GM18498 (cell line): ENCODE data around the gene GLDC.

Experiments
- ATAC-seq: cut with Tn5 transposase; IDR thresholded peaks from one replicate; pipeline ENCODE4 v1.9.1; 2021; ENCODE audit warnings: mild to moderate bottlenecking, moderate library complexity; ENCODE audit not compliant: unreplicated experiment

GLDC gene

GRCh38 chr9:6665628-6666027 is 20.1 kb upstream of the GLDC start:
- no peak for ATAC-seq

DNA sequence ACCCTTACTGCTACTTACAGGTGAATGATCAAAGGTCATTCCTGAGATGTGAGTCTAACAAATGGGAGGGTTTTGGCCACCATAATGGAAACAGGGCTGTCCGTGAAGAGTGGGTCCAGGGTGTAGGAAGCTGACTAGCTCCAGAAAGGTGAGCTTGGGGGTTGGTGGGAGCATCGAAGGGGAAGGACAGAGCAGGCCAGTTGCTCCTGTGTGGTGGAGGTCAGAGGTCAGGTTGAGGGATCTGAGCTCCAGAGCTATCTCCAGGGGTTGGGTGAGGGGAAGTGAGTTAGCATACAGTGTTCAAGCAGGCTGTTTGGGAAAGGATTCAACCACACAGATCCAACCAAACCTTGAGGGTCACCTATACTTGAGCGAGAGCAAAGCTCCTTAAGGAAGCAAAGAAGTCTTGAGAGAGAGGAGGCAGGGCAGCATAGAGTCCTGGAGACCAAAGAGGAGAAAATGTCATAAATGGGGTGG is 18.7 kb upstream of the GLDC start:
- ATAC-seq, result no peak

DNA sequence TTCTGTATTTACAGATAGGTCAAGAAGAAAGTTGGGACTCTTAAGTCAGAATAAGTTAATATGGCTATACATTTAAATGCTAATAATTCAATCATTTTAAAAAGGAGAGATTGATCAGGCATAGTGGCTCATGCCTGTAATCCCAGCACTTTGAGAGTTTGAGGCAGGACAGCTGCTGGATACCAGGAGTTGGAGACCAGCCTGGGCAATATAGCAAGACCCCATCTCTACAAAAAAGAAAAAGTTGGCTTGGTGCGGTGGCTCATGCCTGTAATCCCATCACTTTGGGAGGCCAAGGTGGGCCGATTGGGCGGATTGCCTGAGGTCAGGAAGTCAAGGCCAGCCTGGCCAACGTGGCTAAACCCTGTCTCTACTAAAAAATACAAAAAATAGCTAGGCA is 15.0 kb upstream of the GLDC start:
- ATAC-seq, result no peak

DNA sequence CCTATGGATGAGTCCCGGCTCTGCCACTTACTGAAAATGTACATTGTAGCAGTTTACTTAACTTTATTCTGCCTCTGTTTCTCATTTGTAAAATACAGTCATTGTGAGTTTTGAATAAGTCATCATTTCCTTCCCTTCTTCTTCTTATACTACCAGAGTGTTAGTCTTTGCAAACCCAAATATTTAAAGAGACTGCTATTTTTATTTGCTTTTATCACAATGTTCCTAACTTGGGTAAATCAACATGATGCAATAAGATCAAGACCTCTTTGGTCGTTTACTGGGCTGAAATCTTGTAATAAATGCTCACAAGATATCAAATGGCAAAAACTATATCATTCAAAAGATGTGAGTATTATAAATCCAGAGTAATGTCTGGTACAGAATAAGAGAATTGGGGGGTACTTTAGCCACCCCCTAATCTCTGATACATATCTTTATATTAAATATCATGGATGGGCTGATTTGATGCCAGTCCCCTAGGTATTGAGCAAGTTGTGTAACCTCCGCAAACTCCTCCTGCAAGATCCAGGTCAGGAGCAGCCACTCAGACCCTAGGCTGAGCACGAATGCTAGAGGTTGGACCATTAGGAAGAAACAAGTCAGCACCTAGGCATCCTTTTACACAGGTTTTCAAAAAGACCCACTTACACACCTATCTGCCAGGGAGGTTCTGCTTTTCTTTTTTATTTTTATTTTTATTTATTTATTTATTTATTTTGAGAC is 13.3 kb upstream of the GLDC start:
- no peak for ATAC-seq

DNA sequence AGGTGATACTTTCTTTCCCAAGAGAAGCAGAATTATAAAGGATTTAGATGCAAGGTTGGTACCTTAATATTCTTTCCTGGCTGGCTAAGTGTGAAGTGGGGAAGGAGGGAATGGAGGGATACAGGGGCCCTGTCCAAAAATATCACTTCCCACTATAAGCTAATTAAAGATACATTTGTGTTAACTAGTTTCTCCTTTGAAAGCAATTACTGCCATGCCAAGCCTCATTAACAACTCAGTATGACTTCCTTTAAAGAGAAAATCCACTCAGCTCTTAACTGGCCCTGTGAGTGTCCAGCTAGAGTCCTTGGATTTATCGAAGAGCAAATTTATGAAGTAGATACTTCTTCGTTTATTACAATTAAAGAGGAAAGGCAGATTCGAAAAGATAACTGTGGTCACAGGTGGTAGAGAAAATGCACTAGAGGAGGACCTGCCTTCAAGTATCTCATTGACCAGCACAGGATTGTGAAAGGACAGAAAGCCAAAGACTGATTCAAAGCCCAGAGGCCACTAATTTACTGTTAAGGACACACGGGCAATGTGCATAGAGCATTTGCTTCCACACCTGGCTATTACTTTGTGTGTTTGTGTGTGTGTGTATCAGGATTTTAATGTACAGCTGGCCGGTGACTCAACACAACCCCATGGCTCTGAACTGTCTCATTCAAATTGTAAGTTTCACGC is 11.2 kb upstream of the GLDC start:
- ATAC-seq, result no peak

- peak; percentile 92 for ATAC-seq
Measured at GRCh38 chr9:6655036-6655435, 9.5 kb upstream of the GLDC start.

- no peak for ATAC-seq
Measured at GRCh38 chr9:6646293-6646636, 736 bp upstream of the GLDC start.

GRCh38 chr9:6645105-6645354 is 499 bp downstream of the GLDC start:
- peak; percentile 45 for ATAC-seq

DNA sequence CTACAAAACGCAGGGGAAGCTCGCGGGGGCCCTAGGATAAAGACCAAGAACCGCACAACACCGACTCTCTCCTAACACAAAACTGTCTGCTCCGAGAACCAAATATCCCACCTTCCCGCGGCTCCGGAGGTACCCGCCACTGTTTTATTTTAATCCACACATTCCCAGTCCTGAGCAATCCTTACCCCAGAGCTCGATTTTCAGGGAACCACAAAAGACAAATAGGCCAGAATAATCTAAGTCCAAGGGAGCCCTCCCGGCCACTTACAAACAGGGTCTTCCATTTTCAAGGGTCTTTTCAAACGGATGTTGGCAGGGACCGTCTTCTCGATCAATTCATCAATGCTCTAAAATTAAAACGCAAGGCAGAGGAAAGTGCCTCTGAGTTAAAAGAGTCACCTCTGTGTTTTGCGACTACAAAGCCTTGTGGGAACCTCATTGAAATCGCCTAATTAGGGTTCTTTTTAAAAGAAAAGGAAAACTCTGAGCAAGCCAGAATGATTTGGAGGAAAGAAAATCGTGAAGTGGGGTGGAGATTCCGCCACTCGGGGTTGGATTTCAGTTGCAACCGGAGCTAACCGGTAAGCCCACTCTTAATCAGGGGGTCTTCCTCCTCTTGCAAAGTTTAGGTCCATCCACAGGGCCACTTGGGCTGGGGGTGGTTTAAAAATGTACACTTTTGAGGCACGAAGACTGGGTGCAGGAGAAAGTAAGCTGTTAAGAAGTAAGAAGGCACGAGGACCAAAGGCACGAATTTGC is 1.0 kb downstream of the GLDC start:
- no peak for ATAC-seq

GRCh38 chr9:6641961-6642360 is 3.6 kb downstream of the GLDC start:
- ATAC-seq, result no peak

DNA sequence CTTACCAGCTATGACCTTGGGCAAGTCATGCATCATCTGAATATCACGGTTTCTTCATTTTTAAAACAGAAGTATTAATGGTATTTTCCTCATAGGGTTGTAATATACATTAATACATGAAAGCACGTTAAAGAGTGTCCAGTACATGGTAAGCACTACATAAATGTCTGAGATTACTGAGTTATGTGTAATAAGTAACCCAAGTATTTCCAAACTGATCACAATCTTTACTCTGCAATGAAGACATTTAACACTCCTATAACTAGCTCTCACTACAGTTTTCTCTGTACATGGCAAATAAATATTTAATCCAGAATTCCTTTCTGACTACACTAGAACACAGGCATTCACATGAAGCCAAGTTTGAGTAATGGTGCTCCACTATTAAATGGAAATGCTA is 4.0 kb downstream of the GLDC start:
- ATAC-seq, result no peak

DNA sequence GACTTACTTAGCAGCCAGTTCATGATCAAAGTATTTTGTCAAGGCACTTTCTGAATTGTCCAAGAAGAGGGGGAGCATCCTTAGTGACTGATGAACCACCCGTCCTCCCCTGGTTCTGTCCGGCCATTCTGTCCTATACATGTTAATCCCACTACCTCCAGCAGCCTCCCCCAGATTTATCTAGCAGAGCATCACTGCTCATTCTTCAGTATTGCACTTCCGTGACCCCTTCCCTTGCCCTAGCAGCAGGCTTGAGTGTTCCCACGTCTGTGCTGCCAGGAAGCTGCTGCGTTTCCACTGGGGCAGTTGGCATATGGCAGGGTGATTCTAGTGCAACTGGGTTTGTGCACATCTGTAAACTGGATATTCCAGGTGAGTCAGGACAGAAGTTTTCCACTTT is 4.5 kb downstream of the GLDC start:
- no peak for ATAC-seq

DNA sequence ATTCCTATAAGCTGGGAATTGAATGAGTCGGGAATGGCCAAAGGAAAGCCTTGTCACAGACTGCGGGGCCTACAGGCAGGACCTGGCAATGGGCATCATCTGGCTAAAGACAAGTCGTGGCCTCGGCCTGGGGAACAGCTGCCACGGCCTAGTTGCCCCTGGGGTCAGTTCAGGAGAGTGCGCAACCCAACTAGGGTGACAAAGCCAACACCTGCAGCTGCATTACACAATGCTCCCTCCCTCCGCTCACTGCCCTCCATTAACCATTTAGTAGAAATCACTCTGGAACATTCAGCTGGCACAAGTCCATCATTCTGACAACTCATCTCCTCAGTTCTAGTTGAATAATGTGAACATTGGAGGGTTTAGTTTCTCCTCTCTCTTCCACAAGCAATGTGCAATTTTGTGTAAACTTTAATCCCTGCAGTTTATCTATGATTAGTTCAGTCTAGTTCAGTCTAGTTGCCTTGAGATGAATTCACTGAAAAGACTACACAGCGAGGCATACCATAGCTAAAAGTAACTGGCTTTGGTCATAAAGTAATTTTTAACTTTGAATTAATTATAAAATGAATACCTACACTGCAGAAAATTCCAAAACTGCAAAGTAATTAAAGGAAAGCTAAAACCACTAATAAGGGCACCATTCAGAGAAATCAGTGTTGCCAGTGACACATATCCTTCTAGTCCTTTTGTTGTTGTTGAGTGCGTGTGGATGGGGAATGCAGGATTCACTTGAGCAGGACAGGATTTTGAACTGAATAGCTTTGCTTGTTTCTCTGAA is 5.1 kb downstream of the GLDC start:
- no peak for ATAC-seq

DNA sequence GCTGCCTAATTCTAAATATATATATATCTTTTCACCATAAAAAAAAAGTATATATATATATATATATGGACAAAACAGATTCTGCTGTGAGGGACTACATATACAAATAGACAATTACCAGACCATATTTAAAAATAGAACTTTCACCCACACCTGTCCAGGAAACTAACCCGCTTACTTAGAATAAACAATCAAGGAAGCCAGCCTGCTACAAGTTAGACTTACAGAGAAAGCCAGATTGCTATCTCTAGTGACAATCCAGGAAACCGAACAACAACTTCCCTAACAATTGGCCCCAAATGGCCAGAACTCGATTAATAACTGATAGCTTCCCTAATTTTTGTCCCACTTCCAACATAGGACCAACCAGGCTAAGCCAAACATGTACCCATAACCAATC is 5.9 kb downstream of the GLDC start:
- ATAC-seq, result no peak

GRCh38 chr9:6634444-6634843 is 11.1 kb downstream of the GLDC start:
- no peak for ATAC-seq

GRCh38 chr9:6633378-6633777 is 12.2 kb downstream of the GLDC start:
- no peak for ATAC-seq

- peak; percentile 98 for ATAC-seq
Measured at GRCh38 chr9:6632516-6633183, 12.9 kb downstream of the GLDC start.

DNA sequence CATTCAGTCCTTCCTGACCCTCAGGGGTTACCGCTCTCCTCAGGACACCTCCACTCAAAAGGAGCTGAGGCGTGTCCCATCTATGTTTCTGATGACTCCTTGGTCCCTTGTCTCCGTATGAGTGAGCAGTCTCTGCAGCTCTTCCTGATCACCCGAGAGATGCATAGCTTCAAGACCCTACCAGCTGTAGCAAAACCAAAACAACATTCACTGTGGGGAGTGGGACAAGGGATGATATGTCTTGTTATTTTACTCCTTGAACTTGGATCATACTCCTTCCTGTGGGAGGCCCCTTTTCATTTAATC is 14.4 kb downstream of the GLDC start:
- ATAC-seq, result peak; percentile 9

DNA sequence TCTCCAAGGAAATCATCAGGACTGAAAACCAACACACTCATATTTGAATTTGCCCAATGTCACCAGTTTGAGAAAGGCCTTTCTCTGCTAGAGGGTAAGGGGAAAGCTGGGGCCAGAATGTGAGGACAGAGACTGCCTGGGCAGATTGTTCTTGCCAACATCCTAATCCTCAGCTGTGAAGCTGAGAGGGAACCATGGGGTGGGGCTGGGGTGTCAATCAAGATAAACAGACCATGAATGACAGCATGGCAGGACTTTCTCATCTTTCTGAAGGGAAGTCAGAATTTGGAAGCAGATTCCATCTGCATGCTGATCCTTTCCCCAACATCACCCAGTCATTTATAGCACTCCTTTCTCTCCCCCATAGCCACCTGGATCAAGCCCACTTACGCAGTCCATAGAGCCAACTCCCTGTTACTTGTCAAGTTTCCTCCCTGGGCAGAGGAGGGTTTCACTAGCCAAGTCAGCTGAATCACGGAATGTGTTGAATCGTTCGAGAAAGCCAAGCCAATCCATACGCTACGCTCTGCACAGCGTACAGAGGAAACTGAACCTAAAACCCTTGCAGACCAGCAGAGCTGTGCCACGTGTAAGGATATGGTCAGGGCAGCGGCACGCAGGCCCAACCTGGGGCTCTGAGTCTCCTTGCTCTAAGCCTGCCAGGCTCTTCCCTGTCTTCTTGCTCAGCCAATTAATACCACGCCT is 14.9 kb downstream of the GLDC start:
- peak; percentile 56 for ATAC-seq

GRCh38 chr9:6628704-6629103 is 16.8 kb downstream of the GLDC start:
- ATAC-seq, result no peak

GRCh38 chr9:6625363-6625762 is 20.2 kb downstream of the GLDC start:
- ATAC-seq, result no peak
